ENCODE results near the gene FBXO42. TPM values are rescaled to one million over a fixed set of nuclear protein-coding genes. Genes with fewer than 3 reads are reported as not detected.

FBXO42 gene
- total and polyA plus RNA-seq, 2 of the 13 experiments (the other 11 are each of a cell fraction or from before 2014, with no cell fraction given), result 7.6 to 17.5 TPM

DNA sequence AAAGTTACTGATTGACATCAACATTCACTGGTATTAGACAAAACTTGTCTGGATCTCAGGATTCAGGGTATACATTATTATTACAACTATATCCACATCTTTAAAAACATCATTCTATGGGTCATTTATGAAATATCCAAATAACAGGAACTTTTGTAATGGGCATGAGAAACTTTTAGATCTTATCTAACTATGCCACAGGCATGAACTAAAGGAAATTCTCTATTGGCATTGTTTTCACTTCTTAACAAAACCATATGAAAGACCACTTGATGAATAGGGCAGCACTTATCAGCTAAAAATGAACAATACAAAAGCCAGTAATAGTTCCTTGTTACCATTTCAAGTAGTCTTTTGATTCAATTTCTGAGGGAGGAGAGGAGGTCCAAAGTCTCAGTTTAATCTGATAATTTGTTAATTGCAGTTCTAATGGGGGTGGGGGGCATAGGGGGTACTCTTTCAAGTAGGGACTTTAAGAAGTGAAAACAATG is 84.5 kb downstream of the FBXO42 start:
- no peak overlapping the region for H3K27ac ChIP-seq (ENCODE audit: extremely low read length, insufficient read depth, low read length)
- peaks cover 26% of the 10 kb centered on the region for H3K4me1 ChIP-seq (ENCODE audit: insufficient read depth, low read length)
- H4K20me1 ChIP-seq (ENCODE audit: insufficient read depth, low read length), result no peaks in the 10 kb centered on the region
- no peaks in the 10 kb centered on the region for H3K9me3 ChIP-seq (ENCODE audit: low read length)
- FAIRE-seq (no peak), DNase-seq (ENCODE audit: low spot score) (peak; percentile 6), ATAC-seq (no peak)
- no peak overlapping the region for H2AFZ ChIP-seq (ENCODE audit: low read length)
- ChIA-PET POLR2A (no interaction called here), CTCF (ENCODE audit: low intra/inter-chr PET ratio, low total read pairs) (no interaction called here)
- BruUV-seq (replicated peaks), result no TSS peak
- TF ChIP-seq, protein P1, sequence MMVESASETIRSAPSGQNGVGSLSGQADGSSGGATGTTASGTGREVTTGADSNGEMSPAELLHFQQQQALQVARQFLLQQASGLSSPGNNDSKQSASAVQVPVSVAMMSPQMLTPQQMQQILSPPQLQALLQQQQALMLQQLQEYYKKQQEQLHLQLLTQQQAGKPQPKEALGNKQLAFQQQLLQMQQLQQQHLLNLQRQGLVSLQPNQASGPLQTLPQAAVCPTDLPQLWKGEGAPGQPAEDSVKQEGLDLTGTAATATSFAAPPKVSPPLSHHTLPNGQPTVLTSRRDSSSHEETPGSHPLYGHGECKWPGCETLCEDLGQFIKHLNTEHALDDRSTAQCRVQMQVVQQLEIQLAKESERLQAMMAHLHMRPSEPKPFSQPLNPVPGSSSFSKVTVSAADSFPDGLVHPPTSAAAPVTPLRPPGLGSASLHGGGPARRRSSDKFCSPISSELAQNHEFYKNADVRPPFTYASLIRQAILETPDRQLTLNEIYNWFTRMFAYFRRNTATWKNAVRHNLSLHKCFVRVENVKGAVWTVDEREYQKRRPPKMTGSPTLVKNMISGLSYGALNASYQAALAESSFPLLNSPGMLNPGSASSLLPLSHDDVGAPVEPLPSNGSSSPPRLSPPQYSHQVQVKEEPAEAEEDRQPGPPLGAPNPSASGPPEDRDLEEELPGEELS (CRISPR knock-in tag; IDR thresholded peaks at IDR 0.05), result no peak
- TF ChIP-seq IKZF4 (CRISPR knock-in tag; IDR thresholded peaks at IDR 0.05; ENCODE audit: borderline replicate concordance, low read depth, not compliant biosample characterization) (no peak), ZFP36L2 (CRISPR knock-in tag; IDR thresholded peaks at IDR 0.05) (no peak), ZNF251 (CRISPR knock-in tag; IDR thresholded peaks at IDR 0.05) (no peak), ZNF432 (CRISPR knock-in tag; IDR thresholded peaks at IDR 0.05; ENCODE audit: borderline replicate concordance) (no peak), MAFF (IDR thresholded peaks at IDR 0.05; ENCODE audit: low read depth, low read length) (no peak)
- TF ChIP-seq, protein P2, sequence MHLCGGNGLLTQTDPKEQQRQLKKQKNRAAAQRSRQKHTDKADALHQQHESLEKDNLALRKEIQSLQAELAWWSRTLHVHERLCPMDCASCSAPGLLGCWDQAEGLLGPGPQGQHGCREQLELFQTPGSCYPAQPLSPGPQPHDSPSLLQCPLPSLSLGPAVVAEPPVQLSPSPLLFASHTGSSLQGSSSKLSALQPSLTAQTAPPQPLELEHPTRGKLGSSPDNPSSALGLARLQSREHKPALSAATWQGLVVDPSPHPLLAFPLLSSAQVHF (CRISPR knock-in tag; IDR thresholded peaks at IDR 0.05), result no peak
- TF ChIP-seq, protein P3, sequence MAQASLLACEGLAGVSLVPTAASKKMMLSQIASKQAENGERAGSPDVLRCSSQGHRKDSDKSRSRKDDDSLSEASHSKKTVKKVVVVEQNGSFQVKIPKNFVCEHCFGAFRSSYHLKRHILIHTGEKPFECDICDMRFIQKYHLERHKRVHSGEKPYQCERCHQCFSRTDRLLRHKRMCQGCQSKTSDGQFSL (CRISPR knock-in tag; IDR thresholded peaks at IDR 0.05), result no peak
- TF ChIP-seq, protein P4, sequence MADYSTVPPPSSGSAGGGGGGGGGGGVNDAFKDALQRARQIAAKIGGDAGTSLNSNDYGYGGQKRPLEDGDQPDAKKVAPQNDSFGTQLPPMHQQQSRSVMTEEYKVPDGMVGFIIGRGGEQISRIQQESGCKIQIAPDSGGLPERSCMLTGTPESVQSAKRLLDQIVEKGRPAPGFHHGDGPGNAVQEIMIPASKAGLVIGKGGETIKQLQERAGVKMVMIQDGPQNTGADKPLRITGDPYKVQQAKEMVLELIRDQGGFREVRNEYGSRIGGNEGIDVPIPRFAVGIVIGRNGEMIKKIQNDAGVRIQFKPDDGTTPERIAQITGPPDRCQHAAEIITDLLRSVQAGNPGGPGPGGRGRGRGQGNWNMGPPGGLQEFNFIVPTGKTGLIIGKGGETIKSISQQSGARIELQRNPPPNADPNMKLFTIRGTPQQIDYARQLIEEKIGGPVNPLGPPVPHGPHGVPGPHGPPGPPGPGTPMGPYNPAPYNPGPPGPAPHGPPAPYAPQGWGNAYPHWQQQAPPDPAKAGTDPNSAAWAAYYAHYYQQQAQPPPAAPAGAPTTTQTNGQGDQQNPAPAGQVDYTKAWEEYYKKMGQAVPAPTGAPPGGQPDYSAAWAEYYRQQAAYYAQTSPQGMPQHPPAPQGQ (CRISPR knock-in tag; IDR thresholded peaks at IDR 0.05; ENCODE audit: borderline replicate concordance), result no peak
- no peak overlapping the region for H3K9ac ChIP-seq (ENCODE audit: insufficient read depth, low read depth, low read length)
- peaks cover 1 to 5% of the 10 kb centered on the region in 2 experiments; a peak in 2 of 5 replicates for H3K36me3 ChIP-seq (replicated peaks in 1 of 2; ENCODE audit: control insufficient read depth in 1 of 2, insufficient read depth in 2 of 2, low read length in 2 of 2)
- no peaks in the 10 kb centered on the region for H3K79me2 ChIP-seq (ENCODE audit: insufficient read depth, low read length)
- H3K27me3 ChIP-seq (ENCODE audit: control insufficient read depth in 1 of 2, insufficient read depth in 2 of 2, low read length in 2 of 2), result no peaks in the 10 kb centered on the region; a peak in 1 of 5 replicates
- in situ Hi-C loops (cut with HindIII; ENCODE audit: extremely low pct_ligation_motif_present, low pct_unique_long_range_greater_than_20kb), result no loop called here
- H3K4me2 ChIP-seq (ENCODE audit: low read depth, low read length), result no peak overlapping the region
- intact Hi-C loops (cut with micrococcal nuclease; ENCODE audit: unreplicated experiment), result no loop called here
- H3K4me3 ChIP-seq (replicated peaks in 1 of 3; ENCODE audit: insufficient read depth in 1 of 3, low read depth in 2 of 3, low read length in 3 of 3), result no peak overlapping the region
